Stimulated activated naive CD4-positive, alpha-beta T cell (primary cell): ENCODE data around the gene GNG12.

Experiments used
- DNase-seq, 6 experiments: peaks; one replicate each; lab custom pipeline; 2025; lab: John Stamatoyannopoulos, UW

GNG12 gene

DNA sequence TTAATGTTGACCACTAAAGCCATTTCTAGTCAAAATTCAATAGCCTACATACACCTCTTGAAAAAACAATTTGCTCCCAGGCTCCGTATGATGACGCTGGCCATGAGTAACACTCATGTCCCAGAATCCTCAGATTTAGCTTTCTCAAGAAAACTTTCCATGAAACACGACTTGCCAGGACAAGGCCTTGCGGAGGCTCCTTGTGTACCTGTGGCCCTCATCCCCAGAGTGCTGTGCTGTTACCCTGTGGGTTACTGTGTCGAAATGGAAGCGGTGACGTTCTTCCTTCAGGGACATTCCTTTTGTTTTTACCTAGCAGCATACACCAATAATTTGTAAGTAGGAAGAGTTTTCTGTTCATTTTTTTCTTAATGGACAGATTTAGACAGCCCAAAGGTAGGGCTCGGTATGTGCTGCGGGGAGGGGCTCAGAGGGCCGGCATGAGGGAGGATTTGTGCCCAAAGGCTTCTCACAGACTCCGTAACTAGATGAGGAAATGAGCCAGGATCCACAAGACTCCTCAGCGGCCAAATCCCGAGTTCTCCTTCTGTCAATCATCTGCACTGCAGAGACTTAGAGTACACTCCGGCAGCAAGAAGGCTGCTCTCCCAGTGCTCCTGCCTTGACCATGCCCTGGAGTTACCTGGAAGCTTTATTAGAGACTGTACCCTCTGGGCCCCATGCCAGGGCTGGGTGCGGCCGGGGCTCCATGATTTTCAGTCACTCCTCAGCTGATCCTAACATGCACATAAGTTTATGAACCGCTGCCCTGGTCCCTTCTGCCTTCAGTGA is 17.8 kb downstream of the GNG12 start:
- DNase-seq: no peak

DNA sequence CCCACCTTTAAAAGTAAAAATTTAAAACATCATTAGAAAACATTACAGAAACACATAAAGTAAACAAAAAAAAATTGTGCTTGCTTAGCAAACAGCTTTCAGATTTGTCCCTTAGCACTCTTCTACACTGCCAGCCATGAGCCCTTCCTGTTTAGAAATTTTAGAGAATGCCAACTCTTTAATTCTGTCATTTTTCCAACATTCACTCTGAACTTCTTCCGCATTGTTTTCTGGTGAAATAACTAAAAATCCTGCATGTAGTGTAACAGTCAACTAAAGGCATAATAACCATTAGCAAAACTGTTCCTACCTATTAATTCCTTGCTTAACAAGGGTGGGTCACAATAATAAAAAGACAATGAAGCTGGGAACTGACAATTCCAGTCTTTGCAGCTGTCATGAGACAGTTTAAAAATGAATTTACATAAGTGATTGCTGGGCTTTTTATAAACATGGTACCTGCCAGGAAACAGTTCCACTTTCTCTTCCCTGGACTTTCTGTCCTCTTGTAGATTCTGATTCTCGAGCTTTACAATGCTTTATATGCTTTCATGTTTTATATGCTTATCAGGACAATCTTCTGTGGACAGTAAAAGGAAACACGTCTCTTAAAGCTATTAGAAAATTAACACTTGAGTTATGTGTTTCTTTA is 19.0 kb downstream of the GNG12 start:
- no peak for DNase-seq

DNA sequence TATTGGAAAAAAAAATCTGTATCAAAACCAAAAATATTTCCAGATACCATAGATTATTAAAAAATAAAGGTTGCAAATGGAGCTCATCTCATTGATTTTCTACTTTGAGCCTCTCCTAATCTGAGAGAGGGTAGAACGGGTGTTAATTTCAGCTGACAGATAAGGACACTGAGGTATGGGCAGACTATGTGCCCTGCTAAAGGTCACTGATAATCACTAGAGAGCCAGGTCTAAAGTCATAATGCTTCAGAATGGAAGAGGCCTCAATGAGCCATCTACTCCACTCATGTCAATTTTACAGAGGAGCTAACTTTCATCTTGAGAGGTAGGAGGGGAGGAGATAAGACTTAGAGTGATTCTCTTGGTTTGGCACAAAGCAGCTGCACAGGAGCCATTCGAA is 21.0 kb downstream of the GNG12 start:
- DNase-seq: no peak

DNA sequence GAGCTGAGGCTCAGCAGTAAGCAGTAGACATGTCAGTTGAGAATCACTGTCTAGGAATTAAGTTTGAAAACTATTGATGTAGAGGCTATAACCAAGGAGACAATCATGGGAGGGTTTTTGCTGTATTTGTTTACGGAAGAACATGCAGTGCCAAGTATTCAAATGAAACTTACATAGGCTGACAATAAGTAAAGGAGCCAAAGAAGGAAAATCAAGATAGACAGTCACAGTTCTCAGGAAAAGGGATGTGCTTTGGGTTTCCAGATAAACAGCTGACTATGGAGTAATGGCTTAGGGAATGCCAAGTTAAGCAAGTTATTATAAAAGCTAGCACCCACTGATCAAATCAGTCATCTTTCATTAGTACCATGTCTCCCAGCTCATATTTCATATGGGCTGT is 21.5 kb downstream of the GNG12 start:
- no peak for DNase-seq

DNA sequence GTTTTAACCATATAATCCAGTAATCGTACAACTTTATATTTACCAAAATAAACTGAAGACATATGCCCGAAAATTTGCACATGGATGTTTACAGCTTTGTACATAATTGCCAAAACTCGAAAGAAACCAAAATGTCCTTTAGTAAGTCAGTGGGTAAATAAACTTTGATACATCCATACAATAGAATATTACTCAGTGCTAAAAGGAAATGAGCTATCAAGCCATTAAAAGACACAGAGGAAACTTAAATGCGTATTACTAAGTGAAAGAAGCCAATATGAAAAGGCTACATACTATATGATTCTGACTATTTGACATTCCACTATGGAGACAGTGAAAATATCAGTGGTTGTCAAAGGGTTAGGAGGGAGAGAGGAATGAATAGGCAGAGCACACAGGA is 23.4 kb downstream of the GNG12 start:
- DNase-seq: no peak

DNA sequence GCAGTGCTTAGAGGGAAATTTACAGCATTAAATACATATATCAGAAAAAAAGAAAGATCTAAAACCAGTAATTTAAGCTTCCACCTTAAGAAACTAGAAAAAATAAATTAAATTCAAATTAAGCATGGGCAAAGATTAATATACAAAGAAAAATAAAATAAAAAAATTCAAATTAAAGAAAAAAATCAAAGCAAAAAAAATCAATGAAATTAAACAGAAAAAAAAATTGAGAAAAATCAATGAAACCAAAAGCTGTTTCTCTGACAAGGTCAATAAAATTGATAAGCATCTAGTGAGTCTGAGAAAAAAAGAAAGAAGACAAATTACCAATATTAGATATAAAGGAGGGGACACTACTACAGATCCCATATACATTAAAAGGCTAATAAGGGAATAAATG is 26.0 kb downstream of the GNG12 start:
- no peak for DNase-seq

DNA sequence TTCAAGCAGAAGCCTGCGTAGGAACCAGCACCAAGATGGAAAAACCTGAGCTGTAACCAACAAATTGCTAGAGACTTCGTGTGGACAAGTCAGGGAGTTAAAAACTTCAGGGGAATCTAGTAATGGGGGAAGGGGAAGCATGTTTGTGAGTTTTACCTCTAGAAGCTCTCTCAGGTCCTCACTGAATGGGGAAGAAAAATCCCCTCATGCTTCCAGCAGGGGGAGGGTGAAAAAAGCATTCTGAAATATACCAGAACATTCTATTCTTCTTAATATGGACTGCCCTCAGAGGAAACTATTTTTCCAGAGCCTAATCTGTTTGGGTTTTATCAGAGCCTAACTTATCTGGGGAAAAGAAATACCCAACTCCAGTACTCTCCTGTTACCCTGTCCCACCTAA is 28.6 kb downstream of the GNG12 start:
- no peak for DNase-seq

DNA sequence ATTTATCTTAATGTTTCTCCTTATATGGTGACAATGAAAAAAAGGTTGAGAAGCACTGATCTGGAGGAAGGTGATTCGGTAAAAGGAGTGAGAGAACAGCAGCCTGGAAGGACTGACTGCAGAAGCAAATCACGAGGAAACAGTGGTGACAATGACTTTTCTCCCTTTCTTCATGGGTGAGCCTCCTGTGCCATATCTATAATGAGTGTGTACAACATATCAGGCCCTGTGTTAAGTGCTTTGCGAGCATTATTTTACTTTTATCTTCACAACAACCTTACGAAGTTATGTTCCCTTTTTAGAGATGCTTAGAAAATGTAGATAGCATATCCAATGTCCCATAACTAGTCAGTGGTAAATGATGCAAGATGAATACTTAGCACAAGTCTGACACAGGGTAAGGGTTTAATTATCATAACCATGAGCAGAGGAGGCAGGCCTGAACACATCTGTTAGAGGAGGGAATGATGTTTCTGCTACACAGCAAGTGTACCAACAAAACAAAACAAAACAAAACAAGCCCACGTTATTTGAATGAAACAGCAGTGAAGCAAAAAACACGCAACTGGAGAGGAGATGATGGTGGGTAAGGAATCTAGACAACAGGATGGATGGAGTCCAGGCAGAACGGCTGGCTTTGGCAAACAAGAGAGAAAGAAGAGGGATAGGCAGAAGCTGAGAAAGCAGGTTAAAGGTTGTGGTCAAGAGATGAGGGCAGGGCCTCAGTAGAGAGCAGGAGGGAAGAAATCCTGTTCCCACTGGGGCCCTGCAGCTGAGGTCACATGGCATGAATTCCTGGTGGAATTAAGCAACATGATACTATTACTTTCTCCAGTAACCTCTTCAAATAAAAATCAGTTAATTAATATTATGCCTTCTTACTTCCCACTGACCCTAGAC is 29.6 kb downstream of the GNG12 start:
- no peak for DNase-seq

DNA sequence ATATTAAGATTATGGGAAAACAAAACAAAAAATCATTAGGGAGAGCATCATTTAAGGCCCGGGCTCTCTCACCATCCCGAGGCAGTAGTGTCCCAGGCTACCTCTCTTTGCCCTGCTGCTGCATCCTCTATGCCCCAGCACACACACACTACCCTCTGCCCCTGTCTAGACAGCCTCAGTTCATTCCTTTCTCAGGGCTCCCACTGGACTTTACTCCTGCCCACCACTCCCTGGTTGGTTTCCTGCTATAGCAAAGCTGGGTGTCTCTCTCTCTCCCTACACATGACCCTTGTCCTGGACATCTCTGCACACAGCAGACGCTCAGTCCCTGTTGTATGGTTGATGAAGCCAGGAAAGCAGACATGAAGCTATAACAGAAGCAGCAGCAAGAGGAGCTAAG is 30.7 kb downstream of the GNG12 start:
- no peak for DNase-seq

DNA sequence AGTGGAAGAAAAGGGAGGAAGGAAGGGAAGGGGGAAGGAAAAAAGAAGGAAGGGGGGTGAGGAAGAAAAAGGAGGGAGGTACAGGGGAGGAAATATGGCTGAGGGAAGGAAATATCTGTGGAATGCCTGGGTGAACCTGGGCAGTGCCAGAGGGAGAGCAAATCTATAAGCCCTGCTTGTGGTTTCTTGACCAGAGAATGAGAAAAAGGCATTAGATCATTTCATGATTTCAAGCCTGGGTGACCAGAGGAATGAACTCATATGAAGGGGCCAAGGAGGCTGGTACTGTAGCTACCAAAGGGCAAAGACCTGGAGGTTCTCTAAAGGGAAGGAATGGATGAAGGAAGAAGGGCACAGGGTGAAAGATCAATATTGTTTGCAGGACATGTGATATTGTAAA is 31.4 kb downstream of the GNG12 start:
- DNase-seq: no peak

DNA sequence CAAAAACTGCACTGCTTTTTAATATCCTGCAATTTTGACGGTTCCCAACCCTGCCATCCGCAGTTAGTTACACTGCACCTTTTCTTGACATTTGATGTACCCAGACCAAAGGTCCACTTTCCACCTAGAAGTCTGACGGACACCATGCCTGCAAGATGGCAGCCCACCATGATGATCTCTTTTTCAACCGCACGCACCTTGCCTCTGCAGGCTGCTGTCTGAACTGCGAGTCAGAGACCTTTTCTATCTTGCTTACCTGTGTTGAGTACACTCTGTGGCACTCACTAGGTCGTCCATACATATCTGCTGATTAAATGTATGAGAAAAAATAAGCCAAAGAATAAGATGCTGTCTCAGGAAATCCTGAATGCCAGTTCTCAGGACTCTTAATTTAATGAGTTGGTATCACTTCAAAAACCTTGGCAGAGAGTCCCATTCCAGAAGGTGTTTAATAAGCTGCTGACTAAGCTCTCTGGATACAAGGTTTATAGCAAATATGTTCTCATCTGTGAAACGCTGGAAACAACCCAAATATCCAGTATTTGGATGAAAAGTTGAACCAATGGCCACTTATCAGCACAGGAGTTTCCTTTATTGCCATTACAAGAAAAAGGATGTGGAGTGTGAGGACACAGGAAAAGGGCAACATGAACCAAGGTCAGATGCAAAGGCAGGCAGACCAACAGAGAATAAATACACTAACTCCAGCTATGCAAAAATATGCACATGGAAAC is 37.9 kb downstream of the GNG12 start:
- DNase-seq: no peak

DNA sequence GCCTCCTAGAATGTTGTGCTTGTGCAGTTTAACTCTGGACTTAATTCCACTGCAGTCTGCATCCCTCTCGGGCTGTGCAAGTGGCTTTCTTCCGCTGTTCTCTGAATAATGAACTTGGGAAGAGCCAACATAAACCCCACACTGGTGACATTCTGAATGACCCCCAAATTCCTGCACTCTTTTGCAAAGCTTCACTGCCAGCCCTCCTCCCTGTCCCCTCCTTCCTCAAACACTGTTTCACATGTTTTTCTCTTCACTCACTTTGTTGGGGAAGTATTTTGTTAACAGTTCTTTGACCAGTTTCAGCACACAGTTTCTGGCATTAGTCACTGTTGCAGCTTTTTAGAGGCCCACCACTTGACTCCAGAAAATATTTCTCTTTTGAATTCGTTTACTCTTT is 39.7 kb downstream of the GNG12 start:
- DNase-seq: no peak

DNA sequence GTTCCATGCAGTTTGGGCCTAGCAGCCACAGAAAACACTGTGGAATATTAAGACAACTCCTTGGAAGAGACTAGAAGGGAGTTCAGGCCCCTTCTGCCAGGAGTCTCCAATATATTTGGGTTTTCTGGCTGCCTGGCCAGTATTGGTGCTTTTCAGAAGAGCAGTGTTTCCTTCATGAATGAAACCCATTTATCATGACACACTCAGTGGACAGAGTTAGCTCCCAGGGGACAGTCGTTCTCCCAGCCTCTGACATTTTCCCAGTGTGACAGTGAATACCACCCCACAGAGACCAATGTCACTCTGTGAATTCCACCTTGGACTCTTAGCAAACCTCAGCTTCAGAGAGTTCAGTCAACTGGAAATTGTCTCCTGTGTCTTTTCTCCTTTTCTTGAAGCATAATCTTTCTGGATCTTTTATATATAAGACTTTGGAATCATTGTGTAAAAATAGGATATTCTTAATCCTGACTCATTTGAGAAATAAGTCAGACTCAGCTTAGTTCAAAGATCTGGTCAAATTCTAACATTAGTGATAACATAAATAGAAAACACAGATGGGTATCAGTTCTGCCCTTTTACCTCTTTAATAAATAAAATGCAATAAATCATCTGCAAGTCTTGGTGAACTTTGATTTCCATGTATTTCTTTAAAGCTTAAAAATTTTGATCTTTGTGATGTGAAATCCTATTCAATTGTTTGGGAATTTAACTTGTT is 40.4 kb downstream of the GNG12 start:
- DNase-seq: no peak

DNA sequence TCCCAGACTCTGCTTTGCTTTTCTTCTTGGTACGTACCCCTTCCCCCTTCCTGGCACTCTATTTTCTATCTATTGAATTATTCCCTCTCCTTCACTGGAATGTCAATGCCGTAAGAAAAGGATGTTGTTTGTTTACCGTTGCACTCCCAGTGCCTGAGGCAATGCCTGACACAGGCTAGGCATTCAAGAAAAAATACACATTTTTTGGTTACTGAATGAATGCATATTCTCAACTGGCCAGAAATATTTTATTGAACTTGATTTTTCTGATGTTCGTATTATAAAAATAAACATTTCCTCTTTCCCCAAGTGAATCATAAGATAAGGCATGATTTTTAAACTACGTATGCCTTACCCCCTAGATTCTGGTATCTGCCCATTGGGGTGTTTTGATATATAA is 41.2 kb downstream of the GNG12 start:
- no peak for DNase-seq

DNA sequence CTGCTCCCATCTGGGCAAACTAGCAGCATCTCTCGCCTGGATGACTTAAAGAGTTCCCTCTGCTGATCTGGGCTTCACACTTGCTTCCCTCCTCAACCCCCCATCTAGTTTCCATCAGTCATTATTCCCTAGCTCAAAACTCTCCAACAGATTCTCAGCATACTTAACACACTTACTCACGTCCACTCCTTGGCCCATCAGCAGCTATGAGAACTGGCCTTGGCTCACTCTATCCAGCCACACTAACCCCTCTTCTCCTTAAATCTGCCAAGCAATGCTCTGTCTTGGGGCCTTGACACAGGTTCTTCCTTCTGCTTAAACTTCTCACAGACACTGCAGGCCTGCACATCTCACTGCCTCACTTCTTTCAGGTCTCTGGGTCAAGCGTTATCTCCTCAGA is 41.6 kb downstream of the GNG12 start:
- DNase-seq: no peak

DNA sequence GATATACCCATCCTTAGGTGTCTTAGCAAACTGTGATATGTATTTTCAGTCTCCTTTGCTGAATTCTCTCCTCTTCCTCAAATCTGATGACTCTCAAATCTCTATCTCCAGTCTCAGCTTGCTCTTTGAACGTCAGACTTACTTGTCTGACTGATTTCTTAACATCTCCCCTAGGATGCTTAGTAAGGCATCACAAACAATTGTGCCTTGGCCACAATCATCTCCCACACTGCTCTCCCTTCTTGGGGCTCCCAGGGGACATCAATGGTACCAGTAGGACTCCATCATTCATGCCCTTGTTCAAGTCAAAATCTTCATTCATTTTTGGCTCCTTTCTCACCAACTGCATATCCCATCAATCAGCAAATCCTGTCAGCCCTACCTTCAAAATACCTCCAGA is 42.0 kb downstream of the GNG12 start:
- no peak for DNase-seq

DNA sequence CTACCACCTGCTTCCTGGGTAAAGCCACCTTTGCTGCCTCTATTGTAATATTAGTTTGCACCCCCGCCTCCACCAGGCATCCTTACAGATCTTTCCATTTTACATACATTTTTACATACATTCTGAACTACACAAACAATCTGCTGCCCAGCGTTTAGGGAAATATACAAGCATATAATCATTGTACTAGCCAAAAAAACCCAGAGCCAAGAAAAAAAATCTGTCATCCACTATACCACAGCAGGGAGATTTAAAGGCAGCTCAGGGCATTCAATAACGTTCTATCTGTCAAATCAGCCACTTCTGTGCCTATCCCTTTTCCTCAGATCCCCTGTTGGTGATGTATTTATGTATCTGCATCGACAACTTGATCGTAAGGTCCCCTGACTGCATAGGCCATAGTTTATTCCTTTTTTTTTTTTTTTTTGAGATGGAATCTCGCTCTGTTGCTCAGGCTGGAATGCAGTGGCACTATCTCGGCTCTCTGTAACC is 43.0 kb downstream of the GNG12 start:
- no peak for DNase-seq

DNA sequence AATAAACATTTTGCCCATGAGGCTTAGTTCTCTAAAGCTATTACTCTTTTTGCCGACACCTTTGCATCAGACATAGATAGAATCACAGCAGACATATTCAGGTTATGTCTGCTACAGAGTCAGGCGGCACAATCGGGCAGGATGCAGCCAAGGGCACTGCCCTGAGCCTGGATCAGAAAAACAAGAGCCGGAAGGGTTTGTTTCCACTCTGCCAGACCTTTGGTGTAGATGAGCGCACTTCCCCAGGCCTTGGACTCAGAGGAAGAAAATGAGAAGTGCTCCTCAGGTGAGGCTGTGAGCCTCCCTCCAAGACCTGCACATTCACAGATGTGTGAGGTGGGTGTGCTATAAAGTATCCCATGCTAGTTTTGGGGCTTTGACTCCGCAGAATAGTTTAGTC is 43.7 kb downstream of the GNG12 start:
- DNase-seq: no peak

DNA sequence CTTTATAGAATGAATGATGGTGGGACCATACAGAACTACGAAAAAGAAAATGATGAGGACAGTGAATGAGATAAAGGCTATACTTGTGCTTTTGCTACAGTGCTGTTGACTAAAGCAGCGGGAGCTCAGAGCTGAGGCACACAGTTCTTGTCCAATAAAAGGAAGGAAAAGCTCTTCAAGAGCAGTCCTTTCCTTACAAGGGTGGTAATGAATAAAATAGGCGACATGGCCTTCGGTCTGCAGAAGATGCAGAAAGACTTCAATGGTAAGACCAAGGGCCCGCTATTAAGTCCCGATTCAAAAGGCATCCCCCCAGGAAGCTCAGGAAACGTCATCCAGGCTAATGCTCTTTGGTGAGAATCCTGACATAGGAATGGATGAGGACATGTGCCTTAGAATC is 44.4 kb downstream of the GNG12 start:
- DNase-seq: no peak

DNA sequence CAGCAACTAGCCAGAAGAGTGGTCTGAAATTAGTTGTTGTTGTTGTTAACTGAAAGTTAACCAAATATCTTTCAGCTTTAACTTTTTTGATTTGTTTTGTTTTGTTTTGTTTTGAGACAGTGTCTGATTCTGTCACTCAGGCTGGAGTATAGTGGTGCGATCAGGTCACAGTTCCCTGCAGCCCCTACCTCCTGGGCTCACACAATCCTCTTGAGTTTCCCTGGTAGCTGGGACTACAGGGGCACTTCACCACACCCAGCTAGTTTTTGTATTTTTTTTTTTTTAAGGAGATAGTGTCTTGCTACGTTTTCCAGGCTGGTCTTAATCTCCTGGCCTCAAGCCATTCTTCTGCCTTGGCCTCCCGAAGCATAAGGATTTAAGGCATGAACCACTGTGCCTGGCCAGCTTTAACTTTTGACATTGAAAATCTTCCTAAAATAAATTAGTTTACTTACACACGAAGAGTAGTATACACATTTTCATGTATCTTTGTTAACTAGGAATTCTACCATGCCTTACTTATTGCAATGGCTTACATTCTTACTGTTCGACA is 45.0 kb downstream of the GNG12 start:
- no peak for DNase-seq

DNA sequence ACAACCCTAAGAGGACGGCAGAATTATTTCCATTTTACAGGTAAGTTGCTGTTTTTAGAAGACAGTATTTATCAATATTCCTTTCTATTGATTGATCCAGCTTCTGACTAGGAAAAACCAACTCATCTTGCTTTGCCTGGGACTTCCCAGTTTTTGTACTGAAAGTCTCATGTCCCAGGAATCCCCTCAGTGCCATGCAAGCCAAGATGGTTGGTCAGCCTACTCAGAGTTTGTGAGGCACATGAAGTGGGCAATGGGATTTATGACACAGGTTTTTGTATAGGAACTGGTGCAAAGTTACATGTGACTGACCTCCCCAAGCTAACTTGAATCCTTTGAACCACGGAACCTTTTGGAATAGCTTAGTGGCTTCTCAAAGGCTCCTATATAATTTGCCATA is 45.5 kb downstream of the GNG12 start:
- no peak for DNase-seq
